GM10248 (cell line): ENCODE measurements around the gene RASSF9.

Experiments used
- CTCF ChIA-PET: fragments of 300-600 bp; sonication (Branson Sonifier 250); formaldehyde crosslinking; extraction: SDS; loops from one replicate; lab custom pipeline; 2021; ENCODE audit warnings: antibody characterized with exemption; lab: Yijun Ruan, JAX
- POLR2A ChIA-PET: fragments of 350-650 bp; sonication (Branson Sonifier 250); formaldehyde crosslinking; extraction: SDS; loops from one replicate; lab custom pipeline; 2020; ENCODE audit warnings: antibody characterized with exemption; lab: Yijun Ruan, JAX
- DNase-seq: peaks from one replicate; pipeline ENCODE4 v3.0.0; 2012; ENCODE audit errors: extremely low spot score
- TF ChIP-seq, protein P1 (sequence below): IDR thresholded peaks from 2 replicates; pipeline ENCODE4 v1.5.1; 2012; ENCODE audit warnings: mild to moderate bottlenecking, low read depth; ENCODE audit errors: extremely low read depth, missing control alignments, control extremely low read depth

RASSF9 gene

DNA sequence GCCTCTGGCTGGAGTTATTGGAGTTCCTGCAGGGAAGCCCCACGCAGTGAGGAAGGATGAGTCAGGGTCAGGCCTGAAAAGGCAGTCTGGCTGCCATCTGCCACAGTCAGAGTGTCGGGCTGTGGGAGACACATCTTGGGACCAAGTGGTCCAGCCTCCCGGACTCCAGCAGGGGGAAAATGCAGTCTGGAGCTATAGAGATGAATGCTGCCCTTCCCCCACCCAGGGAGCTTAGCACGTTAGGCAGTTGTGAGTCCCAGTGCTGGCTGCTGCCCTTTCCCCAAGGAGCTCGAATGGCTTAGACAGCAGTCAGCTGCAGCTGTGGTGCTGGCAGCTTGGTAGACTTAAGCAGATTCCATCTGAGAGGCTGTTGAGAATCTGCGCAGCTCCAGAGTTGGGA, 29.7 kb upstream of the RASSF9 start:
- ChIA-PET CTCF (interaction anchor here (0.7 to 7.2 kb wide), 18 partner anchors 7 to 441 kb away, joined by 3 to 74 read pairs (median 4); no protein-coding TSS in a partner anchor), POLR2A (no interaction called here)
- TF ChIP-seq, protein P1, sequence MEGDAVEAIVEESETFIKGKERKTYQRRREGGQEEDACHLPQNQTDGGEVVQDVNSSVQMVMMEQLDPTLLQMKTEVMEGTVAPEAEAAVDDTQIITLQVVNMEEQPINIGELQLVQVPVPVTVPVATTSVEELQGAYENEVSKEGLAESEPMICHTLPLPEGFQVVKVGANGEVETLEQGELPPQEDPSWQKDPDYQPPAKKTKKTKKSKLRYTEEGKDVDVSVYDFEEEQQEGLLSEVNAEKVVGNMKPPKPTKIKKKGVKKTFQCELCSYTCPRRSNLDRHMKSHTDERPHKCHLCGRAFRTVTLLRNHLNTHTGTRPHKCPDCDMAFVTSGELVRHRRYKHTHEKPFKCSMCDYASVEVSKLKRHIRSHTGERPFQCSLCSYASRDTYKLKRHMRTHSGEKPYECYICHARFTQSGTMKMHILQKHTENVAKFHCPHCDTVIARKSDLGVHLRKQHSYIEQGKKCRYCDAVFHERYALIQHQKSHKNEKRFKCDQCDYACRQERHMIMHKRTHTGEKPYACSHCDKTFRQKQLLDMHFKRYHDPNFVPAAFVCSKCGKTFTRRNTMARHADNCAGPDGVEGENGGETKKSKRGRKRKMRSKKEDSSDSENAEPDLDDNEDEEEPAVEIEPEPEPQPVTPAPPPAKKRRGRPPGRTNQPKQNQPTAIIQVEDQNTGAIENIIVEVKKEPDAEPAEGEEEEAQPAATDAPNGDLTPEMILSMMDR: no peak
- DNase-seq: no peak

DNA sequence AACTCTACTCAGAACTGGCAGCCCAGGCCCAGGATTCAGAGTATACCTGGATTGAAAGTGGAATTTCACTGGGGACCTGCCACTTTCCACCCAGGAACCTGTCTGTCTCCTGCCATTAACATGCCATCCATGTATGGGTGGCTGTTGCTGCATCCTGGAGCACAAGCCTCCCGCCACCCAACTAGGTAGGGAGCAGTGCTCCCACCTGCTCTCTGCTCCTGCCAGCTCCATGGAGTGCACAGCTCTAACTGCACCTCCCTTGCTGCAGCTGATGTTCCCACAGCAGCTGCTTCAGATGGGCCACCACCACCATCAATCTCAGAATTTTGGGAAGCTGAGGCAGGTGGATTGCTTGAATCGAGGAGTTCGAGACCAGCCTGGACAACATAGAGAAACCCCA, 20.8 kb upstream of the RASSF9 start:
- DNase-seq: no peak
- TF ChIP-seq, protein P1: no peak
- POLR2A ChIA-PET: no interaction called here
- CTCF ChIA-PET: interaction anchor here (3.0 to 5.3 kb wide), 3 partner anchors 11 to 15 kb away, joined by 11 to 46 read pairs (median 23); no protein-coding TSS in a partner anchor

DNA sequence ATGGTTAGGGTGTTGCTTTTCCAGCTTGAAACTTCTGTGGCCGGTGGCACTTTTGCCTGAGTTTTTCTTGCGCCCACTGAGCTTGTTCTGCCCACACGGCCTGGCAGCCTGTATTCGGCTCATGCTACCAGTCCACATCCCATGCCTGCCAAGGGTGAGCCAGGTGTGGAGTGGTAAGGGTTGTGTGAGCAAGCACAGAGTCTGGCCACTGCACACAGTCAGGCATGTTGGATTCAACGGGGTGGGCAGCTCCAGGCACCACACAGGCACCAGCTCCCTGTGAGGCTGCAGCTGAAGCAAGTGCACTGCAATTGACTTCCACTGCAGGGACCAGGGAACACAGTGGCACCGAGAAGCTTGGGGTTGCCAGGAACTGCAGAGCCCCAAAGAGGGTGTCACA, 19.1 kb upstream of the RASSF9 start:
- CTCF ChIA-PET: interaction anchor here (1.0 to 5.3 kb wide), 7 partner anchors 9 to 529 kb away, joined by 3 to 46 read pairs (median 5); no protein-coding TSS in a partner anchor
- no peak for DNase-seq
- TF ChIP-seq, protein P1: no peak
- POLR2A ChIA-PET: no interaction called here

DNA sequence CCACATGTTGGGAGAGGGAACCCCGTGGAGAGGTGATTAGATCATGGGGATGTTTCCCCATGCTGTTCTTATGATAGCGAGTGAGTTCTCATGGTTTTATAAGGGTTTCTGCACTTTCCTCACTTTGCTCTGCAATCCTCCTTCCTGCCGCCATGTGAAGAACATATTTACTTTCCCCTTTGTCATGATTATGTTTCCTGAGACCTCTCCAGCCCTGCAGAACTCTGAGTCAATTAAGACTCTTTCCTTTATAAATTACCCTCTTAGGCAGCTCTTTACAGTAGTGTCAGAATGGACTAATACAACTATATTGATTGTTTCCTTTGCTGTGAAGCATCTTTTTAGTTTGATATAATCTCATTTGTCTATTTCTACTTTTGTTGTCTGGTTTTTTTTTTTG, 13.1 kb upstream of the RASSF9 start:
- POLR2A ChIA-PET: no interaction called here
- DNase-seq: no peak
- TF ChIP-seq, protein P1: no peak
- CTCF ChIA-PET: interaction anchor here (4.3 to 6.2 kb wide), 2 partner anchors 6 to 17 kb away, joined by 17 to 23 read pairs; no protein-coding TSS in a partner anchor

DNA sequence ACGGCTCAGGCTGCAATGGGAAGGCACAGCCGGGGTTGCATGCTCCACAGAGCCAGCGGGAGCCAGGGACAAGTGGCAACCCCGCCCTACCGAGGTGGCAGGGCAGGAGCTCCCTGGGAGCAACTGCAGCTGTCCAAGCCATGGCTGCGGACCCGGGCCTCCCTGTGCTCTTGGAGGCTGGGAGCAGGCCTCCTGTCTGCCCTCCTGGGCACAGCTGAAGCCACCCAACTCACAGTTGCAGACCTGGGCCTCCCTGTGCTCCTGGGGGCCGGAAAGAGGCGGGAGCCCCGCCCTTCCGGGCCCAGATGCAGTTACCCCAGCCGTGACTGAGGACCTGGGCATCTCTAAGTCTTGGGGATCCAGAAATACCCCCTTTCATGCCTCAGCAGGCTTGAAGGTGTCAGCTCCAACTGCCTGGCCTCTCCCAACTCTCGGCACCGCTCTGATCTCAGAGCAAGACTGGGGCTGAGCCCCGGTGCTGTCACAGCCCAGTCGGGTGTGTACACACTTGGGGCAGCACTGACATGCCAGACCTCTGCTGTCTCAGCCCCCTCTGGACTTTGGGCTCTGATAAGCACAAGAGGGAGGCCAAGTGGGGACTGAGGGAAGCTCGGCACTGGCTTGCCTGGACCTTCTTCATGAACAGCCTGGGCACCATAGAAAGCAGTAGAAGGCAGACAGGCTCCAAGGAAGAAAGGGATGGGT, 7.5 kb upstream of the RASSF9 start:
- ChIA-PET CTCF (interaction anchor here (0.9 to 6.2 kb wide), 3 partner anchors 12 to 306 kb away, joined by 3 to 23 read pairs (median 17); no protein-coding TSS in a partner anchor), POLR2A (no interaction called here)
- DNase-seq: no peak
- TF ChIP-seq, protein P1: no peak

DNA sequence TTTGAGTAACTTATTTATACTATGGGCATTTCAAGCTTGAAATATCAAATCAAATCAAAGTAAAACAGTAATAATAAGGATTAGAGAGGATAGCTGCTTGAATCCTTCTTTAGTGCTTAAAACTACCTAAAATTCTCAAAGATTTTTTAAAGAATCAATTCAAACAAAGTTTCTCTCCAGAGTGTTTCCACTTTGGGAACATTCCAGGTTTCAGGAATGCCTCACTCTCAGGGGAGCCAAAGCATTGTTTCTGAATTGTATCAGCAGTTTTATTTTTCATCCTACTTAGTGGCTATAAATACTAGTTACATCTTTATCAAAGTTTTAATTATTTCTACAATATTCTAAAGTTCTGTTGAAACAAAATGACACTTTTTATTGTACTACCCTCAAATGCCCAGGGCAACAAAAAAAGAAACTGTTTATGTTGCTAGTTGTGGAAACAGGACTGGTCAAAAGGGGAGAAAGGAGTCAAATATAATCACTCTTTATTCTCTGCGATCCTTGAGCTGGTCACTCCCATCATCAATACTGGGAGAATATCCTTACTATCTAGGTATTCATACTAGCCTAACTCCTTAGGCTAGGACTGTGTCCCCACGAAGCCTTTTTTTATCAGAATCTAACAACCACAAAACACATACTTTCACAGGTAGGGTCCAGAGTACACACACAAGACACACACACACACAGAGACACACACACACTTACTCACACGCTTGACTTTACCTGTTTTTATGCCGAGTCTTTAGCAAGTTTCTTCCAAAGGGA, 598 bp downstream of the RASSF9 start:
- POLR2A ChIA-PET: no interaction called here
- CTCF ChIA-PET: no interaction called here
- no peak for DNase-seq
- TF ChIP-seq, protein P1: no peak
